Neural crest cell (in vitro differentiated cells): Measurements from ENCODE around the gene LMNTD2. TPM values are rescaled to one million over a fixed set of nuclear protein-coding genes. Genes with fewer than 3 reads are reported as not detected.
A peak's percentile ranks its signal among the peaks of the same experiment; 100 is the strongest.

ENCODE experiments used
- DNase-seq: peaks from one replicate; pipeline ENCODE4 v3.0.0; 2021; ENCODE audit warnings: low read depth, mixed read lengths, low spot score
- H3K27ac Mint-ChIP-seq: one replicate; pipeline ENCODE4 v1.8.0; 2021; ENCODE audit warnings: mild to moderate bottlenecking, mixed read lengths; ENCODE audit not compliant: unreplicated experiment
- H3K27me3 Mint-ChIP-seq: 2 replicates; pipeline ENCODE4 v1.8.0; 2021; ENCODE audit warnings: low read depth, mild to moderate bottlenecking, mixed read lengths
- H3K36me3 Mint-ChIP-seq: 2 replicates; pipeline ENCODE4 v1.8.0; 2021; ENCODE audit warnings: low read depth, mild to moderate bottlenecking, mixed read lengths
- H3K4me1 Mint-ChIP-seq: 2 replicates; pipeline ENCODE4 v1.8.0; 2021; ENCODE audit warnings: mixed read lengths
- H3K4me3 Mint-ChIP-seq: one replicate; pipeline ENCODE4 v1.8.0; 2021; ENCODE audit warnings: mild to moderate bottlenecking, mixed read lengths
- H3K9me3 Mint-ChIP-seq: 2 replicates; pipeline ENCODE4 v1.8.0; 2021; ENCODE audit warnings: mixed read lengths
- CTCF ChIP-seq: fragments of 200-600 bp; sonication (generic); conservative IDR thresholded peaks from 2 replicates; pipeline ENCODE4 v1.5.0; 2021; ENCODE audit warnings: antibody characterized with exemption, mild to moderate bottlenecking
- total RNA-seq: library from RNA; stranded (reverse); gene quantifications from 2 replicates; pipeline ENCODE4 v1.2.1, GENCODE V29; 2021

Gene LMNTD2
- total RNA-seq, 1 donor from 2014 or later: 2.2 TPM

- no peak for TF ChIP-seq CTCF
- Mint-ChIP-seq H3K36me3 (no peaks in the 10 kb centered on the region), H3K27me3 (peaks cover 14% of the 10 kb centered on the region), H3K4me1 (peaks cover 4% of the 10 kb centered on the region), H3K27ac (no peak overlapping the region), H3K9me3 (no peaks in the 10 kb centered on the region), H3K4me3 (peak overlapping the region; percentile 38)
- DNase-seq: no peak
Observed at GRCh38 chr11:533586-534395, 26.7 kb downstream of the LMNTD2 start.

GRCh38 chr11:532986-533585, 27.5 kb downstream of the LMNTD2 start:
- Mint-ChIP-seq H3K4me1 (peaks cover 4% of the 10 kb centered on the region), H3K36me3 (no peaks in the 10 kb centered on the region), H3K27me3 (peaks cover 10% of the 10 kb centered on the region), H3K4me3 (no peak overlapping the region), H3K9me3 (no peaks in the 10 kb centered on the region), H3K27ac (no peak overlapping the region)
- no peak for DNase-seq
- no peak for TF ChIP-seq CTCF

- no peak for TF ChIP-seq CTCF
- Mint-ChIP-seq H3K9me3 (no peaks in the 10 kb centered on the region), H3K4me3 (peak overlapping the region; percentile 71), H3K27me3 (peaks cover 8% of the 10 kb centered on the region), H3K36me3 (no peaks in the 10 kb centered on the region), H3K4me1 (peaks cover 4% of the 10 kb centered on the region), H3K27ac (no peak overlapping the region)
- DNase-seq: no peak
Observed at GRCh38 chr11:532527-532985, 28.0 kb downstream of the LMNTD2 start.

GRCh38 chr11:531919-532526, 28.5 kb downstream of the LMNTD2 start:
- Mint-ChIP-seq H3K4me3 (peak overlapping the region; percentile 71), H3K36me3 (no peaks in the 10 kb centered on the region), H3K9me3 (no peaks in the 10 kb centered on the region), H3K4me1 (peaks cover 4% of the 10 kb centered on the region), H3K27ac (no peak overlapping the region), H3K27me3 (peaks cover 5% of the 10 kb centered on the region)
- no peak for TF ChIP-seq CTCF
- DNase-seq: no peak

GRCh38 chr11:530960-531831, 29.3 kb downstream of the LMNTD2 start:
- H3K27me3 Mint-ChIP-seq: peaks cover 1% of the 10 kb centered on the region
- no peaks in the 10 kb centered on the region for H3K36me3 Mint-ChIP-seq
- H3K4me1 Mint-ChIP-seq: peaks cover 2% of the 10 kb centered on the region
- no peak for DNase-seq
- peak overlapping the region; percentile 71 for H3K4me3 Mint-ChIP-seq
- H3K9me3 Mint-ChIP-seq: no peaks in the 10 kb centered on the region
- no peak overlapping the region for H3K27ac Mint-ChIP-seq
- TF ChIP-seq CTCF: no peak
